GM15510 (cell line): ENCODE data around the gene KIF21B.

Experiments used
- POLR2A ChIP-seq: IDR thresholded peaks from 3 replicates; pipeline ENCODE4 v1.6.1; 2011; ENCODE audit warnings: borderline replicate concordance; ENCODE audit not compliant: insufficient read length; ENCODE audit errors: extremely low read depth

The KIF21B gene

DNA sequence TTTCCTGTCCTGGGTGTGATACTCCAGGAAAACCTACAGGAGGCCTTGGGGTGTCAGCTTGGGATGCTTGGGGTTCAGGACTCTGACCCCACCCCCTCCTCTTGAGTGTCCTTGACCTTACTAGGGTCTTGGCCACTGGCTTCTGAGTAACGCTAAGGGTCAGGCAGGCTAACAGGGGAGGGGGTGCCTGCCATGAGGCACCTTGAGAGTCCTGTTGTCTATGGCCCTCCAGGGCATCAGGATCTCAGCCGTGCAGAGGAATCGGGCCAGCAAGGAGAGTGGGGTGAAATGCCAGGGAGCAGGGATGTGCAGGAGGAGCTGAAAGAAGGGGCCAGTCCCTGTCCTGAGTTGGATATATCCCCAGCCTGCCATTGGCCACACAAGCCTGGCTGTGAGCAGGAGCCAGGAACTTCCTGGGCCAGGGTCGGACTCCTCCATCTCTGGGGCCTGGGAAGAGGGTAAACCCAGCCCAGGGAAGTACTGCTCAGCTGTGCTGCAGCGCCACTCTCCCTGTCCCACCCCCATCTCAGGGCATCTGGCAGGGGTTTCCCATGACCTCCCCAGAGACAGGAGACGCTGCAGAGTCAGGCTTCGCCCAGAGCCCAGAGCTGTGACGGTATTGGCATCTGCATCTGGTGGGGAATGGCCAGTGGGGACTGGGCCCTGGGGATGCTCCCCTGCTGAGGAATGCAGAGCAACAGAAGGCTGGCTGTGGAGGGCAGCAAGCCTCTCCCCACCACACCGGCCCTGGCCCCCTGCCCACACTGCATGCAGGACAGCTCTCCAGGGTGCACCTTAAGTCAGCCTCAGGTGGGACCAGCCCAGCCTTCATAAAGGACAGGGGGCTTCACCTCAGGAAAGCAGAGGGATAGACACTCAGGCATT lies 6.3 kb downstream of the KIF21B start:
- TF ChIP-seq POLR2A, result no peak

DNA sequence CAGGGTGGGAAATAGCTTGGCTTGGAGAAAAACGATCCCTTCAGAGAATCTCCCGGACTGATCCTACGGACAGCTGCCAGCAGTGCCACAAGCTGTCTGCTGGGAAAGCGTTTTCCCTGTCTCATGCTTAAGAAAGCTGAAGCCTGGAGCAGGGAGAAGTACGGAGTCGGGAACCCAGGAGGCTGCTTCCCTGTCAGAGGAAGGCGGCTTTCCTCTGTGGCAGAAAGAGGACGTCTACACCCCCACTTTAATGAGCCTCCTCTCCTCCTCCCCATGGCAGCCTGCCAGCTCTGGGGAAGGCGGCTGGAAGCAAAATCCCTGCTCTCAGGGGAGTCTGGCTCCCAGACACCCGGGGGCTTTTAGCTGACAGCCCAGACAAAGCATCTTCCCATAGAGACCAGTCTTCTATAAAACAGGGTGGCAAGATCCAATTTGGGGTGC lies 7.3 kb downstream of the KIF21B start:
- no peak for TF ChIP-seq POLR2A

DNA sequence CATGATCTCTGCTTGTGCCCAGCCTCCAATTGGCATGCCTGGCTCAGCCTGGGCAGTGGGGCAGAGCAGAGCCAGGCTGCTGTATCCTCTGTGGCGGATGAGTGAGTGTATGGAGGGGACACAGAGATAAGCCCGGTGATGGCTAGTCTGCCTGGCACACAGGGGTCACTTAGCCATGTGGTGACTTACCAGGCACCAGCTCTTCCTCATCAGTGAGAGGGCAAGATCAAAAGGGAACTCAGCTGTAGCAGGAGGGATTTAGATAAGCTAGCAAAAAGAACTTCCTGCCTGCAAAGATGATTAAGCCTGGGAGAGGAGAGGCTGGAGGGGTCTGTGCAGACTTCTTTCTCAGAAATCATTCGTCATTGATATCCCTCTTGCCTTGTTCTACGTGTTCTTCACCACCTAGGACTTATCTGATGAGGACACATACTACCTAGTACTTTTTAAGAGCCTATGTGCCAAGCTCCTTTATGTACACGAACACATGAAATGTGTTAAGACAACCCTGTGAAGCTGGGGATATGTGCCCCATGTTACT lies 7.9 kb downstream of the KIF21B start:
- TF ChIP-seq POLR2A, result no peak

- no peak for TF ChIP-seq POLR2A
These were observed 8.7 kb downstream of the KIF21B start for GRCh38 chr1:201014816-201015200.

DNA sequence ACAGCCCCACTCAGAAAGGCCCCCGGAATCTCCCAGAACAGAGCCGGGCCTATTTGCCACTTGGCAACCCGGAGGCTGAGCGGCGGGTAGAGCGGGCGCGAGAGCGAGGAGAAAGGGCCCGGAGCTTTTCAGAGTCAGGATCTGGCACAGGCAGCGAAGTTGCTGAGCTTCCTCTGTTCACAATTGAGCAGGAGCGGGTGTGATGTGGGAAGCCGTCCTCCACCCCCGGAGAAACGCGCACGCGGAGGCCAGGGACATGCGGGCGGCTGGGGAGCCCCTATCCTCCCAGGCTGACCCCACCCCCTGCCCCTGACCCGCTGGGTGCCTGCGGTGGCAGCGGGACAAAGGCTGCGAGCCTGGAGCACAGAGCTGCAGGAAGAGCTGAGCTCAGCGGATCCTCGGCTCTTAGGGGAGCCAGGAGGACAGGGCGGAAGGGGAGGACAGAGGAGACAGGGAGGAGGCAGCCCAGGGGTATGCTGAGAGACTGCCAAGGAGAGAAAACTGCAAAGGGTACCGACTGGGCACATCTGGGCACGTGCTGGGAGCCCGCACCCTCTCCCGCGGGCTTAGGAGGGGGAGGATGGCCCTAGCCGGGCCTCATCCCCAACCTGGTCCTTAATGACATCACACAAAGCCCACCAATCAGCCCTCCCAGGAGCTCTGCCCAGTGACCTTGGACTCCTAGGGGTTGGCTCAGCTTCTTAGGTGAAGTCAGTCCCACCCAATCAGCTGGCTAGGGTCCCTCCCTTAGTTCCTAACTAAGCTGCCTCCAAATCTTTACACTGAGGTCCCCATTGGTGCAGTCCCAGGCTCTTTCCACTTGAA lies 9.3 kb downstream of the KIF21B start:
- TF ChIP-seq POLR2A, result no peak

GRCh38 chr1:201013031-201013485 lies 10.5 kb downstream of the KIF21B start:
- no peak for TF ChIP-seq POLR2A

DNA sequence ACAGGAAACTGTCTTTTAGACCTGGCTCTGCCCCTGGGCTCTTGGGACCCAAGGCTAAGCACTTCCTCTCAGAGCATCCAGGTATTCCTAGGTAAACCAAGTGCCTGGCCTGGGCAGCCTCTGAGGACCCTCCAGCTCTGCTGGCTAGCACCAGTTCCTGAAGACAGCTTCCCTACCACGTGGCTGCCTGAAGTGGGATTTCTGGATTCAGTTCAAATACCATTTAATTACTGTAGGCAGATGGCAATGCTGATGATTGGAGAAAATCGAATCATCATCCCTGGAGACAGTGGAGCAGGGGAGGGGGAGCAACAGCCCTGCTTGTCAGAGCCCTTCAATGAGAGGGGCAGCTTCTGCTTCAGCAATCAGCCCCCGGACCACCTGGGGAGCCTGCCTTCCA lies 11.9 kb downstream of the KIF21B start:
- no peak for TF ChIP-seq POLR2A

DNA sequence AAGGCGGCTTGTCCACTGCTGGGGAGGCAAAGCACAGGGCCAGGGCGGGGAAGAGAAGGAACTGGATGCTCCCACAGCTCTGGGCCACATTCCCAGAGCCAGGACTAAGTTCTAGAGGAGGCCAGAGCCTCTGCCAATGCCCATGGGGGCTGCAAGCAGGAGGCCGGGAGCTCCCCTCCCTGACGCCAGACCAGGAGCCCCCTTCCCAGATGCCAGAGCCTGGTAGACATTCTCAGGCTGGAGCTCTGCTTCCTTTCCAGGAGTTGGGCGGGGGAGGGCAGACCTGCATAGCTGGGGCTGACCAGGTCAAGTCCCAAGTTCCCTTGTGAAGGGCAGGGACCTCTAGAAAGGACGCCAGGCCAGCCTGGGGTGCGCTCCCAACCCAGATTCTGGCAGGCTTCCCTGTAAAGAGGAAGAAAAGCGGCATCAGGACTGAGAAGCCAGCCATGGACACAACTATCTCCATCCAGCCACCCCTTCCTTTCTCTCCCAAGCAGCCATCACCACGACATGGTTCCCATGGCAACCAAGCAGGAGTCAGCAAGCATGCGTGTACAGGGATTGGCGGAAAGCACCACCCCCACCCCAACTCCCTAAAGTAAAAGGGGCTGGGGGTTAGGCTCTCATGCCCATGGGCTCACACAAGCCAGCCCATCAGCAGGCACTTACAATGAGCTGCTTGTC lies 13.4 kb downstream of the KIF21B start:
- TF ChIP-seq POLR2A, result no peak

DNA sequence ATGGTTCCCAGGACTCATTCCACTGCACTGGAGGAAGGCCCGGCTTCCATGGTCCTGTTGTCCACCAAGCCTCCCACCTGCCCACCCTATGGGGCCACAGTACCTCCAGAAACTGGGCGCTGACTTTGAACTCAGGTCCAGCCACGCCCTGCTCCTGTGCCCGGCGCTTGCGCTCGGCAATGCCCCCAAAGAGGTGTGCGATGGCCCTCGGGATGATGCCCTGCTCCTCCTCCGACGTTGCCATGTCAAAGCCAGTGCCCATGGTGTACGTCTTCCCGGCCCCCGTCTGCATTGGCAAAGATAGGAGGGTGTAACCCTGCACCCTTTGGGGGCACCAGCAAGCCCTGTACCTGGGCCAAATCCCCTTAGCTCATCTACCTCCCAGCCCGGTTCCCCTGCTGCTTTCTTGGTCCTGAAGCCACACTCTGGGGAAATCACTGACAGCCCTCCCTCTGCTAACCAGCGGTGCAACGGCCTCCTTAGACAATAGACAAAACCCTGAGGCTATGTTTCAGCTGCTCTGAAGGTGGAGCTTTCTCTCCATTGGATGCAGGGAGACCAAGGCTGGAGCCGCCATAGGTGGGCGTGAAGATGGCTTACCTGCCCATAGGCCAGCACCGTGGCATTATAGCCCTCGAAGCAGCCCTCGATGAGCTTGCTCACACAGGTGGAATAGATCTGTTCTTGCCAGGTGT lies 14.7 kb downstream of the KIF21B start:
- TF ChIP-seq POLR2A, result no peak

DNA sequence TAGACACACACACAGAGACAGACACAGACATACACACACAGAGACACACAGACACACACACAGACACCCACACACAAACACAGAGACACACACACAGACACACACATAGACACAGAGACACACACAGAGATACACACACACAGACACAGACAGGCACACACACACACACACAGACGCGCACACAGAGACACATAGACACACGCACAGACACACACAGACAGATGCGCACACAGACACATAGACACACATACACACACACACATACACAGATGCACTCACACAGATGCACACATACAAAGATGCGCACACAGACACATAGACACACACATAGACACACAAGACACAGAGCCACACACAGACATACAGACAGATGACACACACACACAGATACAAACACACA lies 16.0 kb downstream of the KIF21B start:
- no peak for TF ChIP-seq POLR2A

DNA sequence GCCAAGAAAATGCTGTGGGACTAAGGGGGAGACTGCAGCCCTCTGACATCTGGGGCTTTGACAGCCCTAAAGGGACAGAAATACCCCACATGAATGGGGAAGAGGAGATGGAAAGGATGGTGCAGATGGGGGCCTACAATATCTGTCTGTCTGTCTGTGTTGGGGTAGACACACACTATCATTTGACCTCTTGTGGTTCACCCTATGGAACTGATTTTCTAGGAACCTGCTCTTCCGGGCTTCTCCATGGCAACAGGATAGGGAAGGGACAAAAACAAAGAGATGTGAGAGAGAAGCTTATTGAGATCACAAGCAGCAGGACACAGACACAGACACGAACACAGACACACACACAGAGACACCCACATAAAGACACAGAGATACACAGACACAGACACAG lies 17.1 kb downstream of the KIF21B start:
- no peak for TF ChIP-seq POLR2A

GRCh38 chr1:201004732-201005131 lies 18.8 kb downstream of the KIF21B start:
- no peak for TF ChIP-seq POLR2A

DNA sequence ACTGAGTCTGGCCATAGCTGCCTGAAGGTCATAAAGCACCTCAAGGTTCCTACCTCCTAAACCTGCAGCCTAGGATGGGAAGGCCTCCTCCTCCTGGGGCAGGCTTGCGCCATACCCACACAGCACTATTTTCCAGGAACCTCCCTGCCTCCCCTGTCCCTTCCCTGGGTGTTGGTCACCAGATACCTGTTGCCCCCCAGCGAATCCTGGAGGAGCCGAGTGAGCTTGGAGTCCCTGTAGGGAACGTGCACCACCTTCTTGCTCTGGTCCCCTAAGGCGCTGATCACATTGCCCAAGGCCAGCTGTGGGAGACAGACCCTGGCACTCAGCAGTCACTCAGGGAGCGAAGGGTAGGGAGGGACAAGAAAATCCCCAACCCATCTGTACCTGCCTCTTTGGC lies 19.4 kb downstream of the KIF21B start:
- TF ChIP-seq POLR2A, result no peak

DNA sequence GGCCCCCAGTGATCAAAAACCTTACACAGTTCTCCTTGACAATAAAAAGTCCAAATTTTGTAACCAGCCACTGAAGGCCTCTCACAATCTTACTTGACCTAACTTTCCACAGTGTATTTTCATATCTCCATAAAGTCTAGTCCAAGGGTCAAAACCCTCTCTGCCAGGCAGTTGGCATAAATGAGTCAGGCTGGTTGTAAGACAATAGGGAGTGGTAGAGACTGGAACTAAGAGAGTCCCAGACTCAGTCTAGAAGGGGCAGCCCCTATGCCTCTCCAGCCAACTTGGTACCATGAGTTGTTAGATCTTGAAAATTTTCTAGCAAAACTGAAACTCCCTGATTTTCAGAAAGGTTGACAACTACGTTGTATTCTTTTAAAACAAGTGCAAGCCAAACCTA lies 21.0 kb downstream of the KIF21B start:
- TF ChIP-seq POLR2A, result no peak
